ENCODE measurements around the gene VEGFB.

VEGFB gene

DNA sequence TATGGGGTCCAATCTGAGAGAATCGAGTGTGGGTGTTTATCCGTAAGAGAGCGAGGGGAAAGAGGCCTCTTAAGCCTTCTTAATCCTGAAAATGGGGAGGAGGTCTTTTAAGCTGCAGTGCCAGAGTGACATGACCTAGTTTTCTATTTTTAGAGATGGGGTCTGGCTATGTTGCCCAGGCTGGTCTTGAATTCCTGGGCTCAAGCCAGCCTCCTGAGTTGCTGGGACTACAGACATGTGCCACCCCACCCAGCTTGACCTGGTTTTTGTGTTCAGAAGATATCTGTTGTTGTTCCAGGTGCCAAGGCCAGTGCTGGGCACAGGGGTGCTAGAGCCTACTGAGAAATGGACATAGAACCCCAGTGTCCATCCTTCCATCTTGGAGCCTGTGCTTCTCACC is 48.7 kb downstream of the VEGFB start:
- DNase-seq (ENCODE audit: low read depth, low spot score), result no peak

DNA sequence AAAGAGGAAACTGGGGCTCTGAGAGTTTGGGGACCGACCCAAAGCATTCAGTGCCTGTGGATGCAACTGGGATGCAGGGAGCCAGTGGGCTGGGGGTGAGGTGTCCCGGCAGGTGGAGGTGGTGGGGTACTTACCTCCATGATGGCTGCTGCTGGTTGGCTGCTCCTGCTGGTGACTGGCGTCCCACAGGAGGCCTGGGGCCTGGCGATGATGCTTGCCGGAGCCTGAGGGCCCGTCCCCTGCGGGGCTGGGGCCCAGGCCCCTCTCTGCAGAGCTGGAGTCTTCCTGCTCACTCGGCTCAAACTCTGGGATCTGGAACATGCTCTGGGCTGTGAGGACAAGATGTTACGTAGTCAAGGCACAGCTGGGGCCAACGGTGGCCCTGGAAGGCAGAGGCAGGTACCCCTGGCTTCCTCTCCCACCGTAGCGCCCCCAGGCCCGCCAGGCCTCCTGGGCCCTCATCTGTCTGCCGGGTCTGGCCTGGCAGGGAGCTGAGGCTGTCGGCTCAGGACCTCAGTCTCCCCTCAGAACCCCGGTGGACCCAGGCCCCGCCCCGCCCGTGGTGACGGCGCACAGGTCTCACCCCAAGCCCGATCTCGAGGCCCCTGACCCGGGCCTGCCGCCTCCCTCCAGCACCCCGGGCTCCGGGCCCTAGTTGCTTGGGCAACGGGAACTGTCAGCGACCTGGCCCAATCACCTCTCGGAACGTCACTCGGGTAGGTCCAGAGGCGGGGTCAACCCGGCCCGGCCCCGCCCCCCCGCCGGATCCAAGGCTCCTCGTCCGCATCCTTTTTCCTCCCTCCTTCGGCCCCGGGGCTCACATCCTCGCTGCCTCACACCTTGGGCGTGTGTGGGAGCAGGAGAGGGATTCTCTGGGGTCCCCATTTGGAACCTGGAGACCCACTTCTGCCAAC is 49.9 kb downstream of the VEGFB start, which contains the start of gene BAD:
TSS of gene BAD (minus strand) at position 618 of the 914 bp plus-strand sequence. CDS start at position 321, 297 bp downstream.
- no peak for DNase-seq (ENCODE audit: low read depth, low spot score)

DNA sequence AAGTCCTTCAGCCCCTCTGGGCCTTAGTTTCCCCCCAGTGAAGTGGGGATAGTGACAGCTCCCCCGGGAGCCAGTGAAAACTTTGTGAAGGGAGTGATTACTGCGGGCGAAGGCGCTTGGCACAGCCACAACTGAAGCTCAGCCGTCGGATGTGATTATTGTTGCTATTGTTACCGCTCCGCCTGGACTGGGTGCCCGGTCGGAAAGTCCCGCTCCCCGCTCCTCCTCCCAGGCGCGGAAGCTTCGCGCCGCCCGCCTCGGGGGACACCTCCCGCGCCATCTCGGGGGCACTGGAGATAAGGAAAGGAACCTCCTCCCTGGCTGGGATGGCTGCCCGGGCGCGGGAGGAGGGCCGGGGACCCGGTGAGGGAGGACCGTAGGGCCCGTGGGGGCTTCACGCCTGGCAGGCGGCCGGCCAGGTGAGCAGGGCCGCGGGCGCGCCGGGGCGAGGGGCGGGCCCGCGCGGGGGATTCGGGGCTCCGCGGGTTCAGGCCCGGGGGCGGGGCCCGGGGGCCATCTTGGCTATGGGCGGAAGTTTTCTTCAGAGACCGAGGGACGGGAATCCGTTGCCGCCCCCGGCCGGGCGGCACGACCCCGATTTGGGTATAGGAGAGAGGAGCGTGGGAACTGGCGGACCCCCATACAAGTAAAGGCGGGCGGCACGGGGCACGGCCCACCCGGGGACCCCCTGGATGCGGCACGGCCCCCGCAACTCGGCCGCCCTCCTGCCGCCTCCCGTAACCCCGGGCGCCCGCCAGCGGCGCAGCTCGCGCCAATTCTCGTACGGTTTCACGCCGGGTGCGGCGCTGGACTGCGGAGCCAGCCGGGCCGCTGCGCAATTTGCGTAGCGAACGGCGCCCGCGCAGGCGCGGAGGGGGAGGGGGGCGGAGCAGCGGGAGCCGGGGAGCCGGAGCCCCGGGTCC is 50.8 kb downstream of the VEGFB start, which contains the start of gene GPR137:
TSS of gene GPR137 (plus strand) at position 887 of the 923 bp plus-strand sequence. CDS start 677 bp downstream, outside the sequence.
- DNase-seq (ENCODE audit: low read depth, low spot score), result no peak

DNA sequence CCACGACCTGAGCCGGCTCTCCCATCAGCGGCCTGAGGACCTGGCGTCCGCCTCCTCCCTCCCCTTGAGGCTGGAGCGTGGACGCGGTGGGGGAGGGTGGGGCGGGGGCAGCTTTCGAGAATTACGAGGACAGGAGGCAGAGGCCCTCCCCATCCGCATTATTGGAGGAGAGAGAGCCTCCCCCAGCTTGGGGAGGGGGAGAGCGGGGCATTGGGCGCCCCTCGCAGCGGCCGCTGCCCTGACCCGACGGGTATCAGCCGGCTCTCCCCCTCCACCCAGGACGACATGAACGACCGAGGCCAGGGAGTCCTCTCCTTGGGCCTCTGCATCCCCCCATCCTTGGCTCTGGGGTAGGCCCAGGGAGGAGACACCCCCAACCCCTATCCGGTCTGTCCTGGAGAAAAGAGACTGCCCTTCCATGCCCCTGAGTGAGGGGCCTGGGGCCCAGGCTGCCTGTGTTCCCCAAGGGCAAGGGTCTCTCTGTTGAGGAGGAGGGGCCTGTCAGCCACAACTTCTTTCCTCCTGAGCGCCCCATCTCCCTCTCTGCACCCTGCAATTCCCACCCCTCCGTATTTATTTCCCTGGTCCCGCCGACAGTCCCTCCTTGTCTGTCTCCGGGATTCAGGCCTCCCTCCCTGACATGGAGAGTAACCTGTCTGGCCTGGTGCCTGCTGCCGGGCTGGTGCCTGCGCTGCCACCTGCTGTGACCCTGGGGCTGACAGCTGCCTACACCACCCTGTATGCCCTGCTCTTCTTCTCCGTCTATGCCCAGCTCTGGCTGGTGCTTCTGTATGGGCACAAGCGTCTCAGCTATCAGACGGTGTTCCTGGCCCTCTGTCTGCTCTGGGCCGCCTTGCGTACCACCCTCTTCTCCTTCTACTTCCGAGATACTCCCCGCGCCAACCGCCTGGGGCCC is 51.8 kb downstream of the VEGFB start:
- no peak for DNase-seq (ENCODE audit: low read depth, low spot score)

DNA sequence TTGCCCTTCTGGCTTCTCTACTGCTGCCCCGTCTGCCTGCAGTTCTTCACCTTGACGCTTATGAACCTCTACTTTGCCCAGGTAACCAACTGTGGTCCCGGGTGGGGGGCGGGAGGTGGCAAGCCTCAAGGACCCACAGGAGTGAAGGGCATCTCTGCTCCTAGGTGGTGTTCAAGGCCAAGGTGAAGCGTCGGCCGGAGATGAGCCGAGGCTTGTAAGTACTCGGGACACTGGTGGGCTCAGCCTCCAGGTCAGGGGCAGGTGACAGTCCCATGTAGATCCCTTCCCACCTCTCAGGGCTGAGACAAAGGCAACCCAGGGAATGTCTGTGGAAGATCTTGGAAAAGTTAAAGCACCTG is 52.4 kb downstream of the VEGFB start:
- DNase-seq (ENCODE audit: low read depth, low spot score), result no peak

DNA sequence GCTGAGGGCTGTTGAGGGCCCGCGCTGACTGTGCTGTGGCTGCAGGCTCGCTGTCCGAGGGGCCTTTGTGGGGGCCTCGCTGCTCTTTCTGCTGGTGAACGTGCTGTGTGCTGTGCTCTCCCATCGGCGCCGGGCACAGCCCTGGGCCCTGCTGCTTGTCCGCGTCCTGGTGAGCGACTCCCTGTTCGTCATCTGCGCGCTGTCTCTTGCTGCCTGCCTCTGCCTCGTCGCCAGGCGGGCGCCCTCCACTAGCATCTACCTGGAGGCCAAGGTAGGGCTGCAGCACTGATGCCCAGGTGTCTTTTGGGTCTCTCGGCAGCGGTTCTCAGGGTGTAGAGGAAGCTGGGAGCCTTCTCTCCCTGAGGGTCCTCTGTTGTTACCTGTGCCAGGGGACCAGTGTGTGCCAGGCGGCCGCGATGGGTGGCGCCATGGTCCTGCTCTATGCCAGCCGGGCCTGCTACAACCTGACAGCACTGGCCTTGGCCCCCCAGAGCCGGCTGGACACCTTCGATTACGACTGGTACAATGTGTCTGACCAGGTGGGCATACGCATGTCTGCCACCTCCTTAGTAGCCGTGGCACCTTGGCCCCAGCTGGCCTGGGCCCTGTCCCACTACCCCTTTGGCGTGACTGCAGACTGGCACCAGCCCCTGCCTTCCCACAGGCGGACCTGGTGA is 53.4 kb downstream of the VEGFB start:
- DNase-seq (ENCODE audit: low read depth, low spot score), result no peak

DNA sequence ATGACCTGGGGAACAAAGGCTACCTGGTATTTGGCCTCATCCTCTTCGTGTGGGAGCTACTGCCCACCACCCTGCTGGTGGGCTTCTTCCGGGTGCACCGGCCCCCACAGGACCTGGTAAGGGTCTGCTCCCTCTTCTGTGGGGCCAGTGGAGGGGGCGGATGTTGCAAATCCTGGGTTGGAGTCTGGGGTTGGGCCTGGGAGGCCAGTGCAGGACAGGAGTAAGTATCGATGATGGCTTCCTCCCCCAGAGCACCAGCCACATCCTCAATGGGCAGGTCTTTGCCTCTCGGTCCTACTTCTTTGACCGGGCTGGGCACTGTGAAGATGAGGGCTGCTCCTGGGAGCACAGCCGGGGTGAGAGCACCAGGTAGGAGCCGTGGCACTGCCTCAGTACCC is 54.0 kb downstream of the VEGFB start:
- DNase-seq (ENCODE audit: low read depth, low spot score), result no peak
